Tibial artery (tissue), 4 donors: ENCODE measurements around the gene VPS13C.

Experiments
- DNase-seq, 2 donors: peaks; one replicate each; pipeline ENCODE4 v3.0.0-alpha.2; 2019
- H3K27ac ChIP-seq, 2 donors: fragments of 200-600 bp; sonication (generic) in 1 of 2; 1 replicate in 1 of 2; 2 replicates in 1 of 2; pipeline ENCODE4 v1.5.1; 2018 to 2019; ENCODE audit warnings: mild to moderate bottlenecking in 1 of 2
- H3K27me3 ChIP-seq, 2 donors: fragments of 200-600 bp; sonication (generic) in 1 of 2; one replicate each; pipeline versions ENCODE4 v1.5.1 to v1.6.0; 2016 to 2019
- H3K36me3 ChIP-seq, 3 donors: fragments of 200-600 bp; sonication (generic) in 2 of 3; one replicate each; pipeline ENCODE4 v1.5.1; 2016 to 2019; ENCODE audit warnings: mild to moderate bottlenecking in 2 of 3
- H3K4me1 ChIP-seq, 4 donors: fragments of 200-600 bp; sonication (generic) in 2 of 4; 1 replicate in 3 of 4; 2 replicates in 1 of 4; pipeline ENCODE4 v1.5.1; 2016 to 2019
- H3K4me3 ChIP-seq, 2 donors: fragments of 200-600 bp; sonication (generic) in 1 of 2; 1 replicate in 1 of 2; 2 replicates in 1 of 2; pipeline ENCODE4 v1.5.1; 2018 to 2019; ENCODE audit warnings: mild to moderate bottlenecking in 2 of 2
- H3K9me3 ChIP-seq, 3 donors: fragments of 200-600 bp; sonication (generic) in 1 of 3; one replicate each; pipeline ENCODE4 v1.5.1; 2016 to 2019
- CTCF ChIP-seq, 2 experiments: fragments of 200-600 bp in 1 of 2; fragments of 450-650 bp in 1 of 2; IDR thresholded peaks; one replicate each; pipeline ENCODE4 v1.5.1; 2017 to 2019; ENCODE audit warnings: antibody characterized with exemption in 2 of 2, mild to moderate bottlenecking in 1 of 2, moderate library complexity in 1 of 2
- intact Hi-C: fragments of 100-400 bp; cut with DNase I; formaldehyde crosslinking; loops from one replicate; pipeline ENCODE4 v1.15.0; 2023; ENCODE audit warnings: low total_unique reads

The VPS13C gene

GRCh38 chr15:61824291-61824690, 236.0 kb downstream of the VPS13C start:
- no peak for TF ChIP-seq CTCF (IDR thresholded peaks at IDR 0.05)
- no peak overlapping the region for H3K27ac ChIP-seq
- no peaks in the 10 kb centered on the region for H3K4me1 ChIP-seq
- H3K27me3 ChIP-seq, result peaks cover 0 to 3% of the 10 kb centered on the region in 2 donors
- H3K4me3 ChIP-seq, result no peak overlapping the region
- no peak for DNase-seq
- H3K9me3 ChIP-seq, result no peaks in the 10 kb centered on the region
- no peaks in the 10 kb centered on the region for H3K36me3 ChIP-seq
- intact Hi-C loops, result no loop called here

GRCh38 chr15:61822511-61822910, 237.7 kb downstream of the VPS13C start:
- intact Hi-C loops, result no loop called here
- no peaks in the 10 kb centered on the region for H3K9me3 ChIP-seq
- DNase-seq, result no peak
- H3K27ac ChIP-seq, result no peak overlapping the region
- H3K4me1 ChIP-seq, result no peaks in the 10 kb centered on the region
- peaks cover 0 to 10% of the 10 kb centered on the region in 2 donors for H3K27me3 ChIP-seq
- no peaks in the 10 kb centered on the region for H3K36me3 ChIP-seq
- TF ChIP-seq CTCF (IDR thresholded peaks at IDR 0.05), result no peak
- no peak overlapping the region for H3K4me3 ChIP-seq

GRCh38 chr15:61820951-61821350, 239.3 kb downstream of the VPS13C start:
- TF ChIP-seq CTCF (IDR thresholded peaks at IDR 0.05), result no peak
- H3K27ac ChIP-seq, result no peak overlapping the region
- intact Hi-C loops, result no loop called here
- no peaks in the 10 kb centered on the region for H3K9me3 ChIP-seq
- no peaks in the 10 kb centered on the region for H3K4me1 ChIP-seq
- H3K4me3 ChIP-seq, result no peak overlapping the region
- DNase-seq, result no peak
- peaks cover 0 to 17% of the 10 kb centered on the region in 2 donors for H3K27me3 ChIP-seq
- no peaks in the 10 kb centered on the region for H3K36me3 ChIP-seq

GRCh38 chr15:61820212-61820611, 240.0 kb downstream of the VPS13C start:
- intact Hi-C loops, result no loop called here
- no peak overlapping the region for H3K27ac ChIP-seq
- TF ChIP-seq CTCF (IDR thresholded peaks at IDR 0.05), result no peak
- H3K9me3 ChIP-seq, result no peaks in the 10 kb centered on the region
- H3K4me1 ChIP-seq, result no peaks in the 10 kb centered on the region
- peaks cover 0 to 22% of the 10 kb centered on the region in 2 donors for H3K27me3 ChIP-seq
- no peaks in the 10 kb centered on the region for H3K36me3 ChIP-seq
- DNase-seq, result no peak
- no peak overlapping the region for H3K4me3 ChIP-seq

GRCh38 chr15:61819386-61819785, 240.9 kb downstream of the VPS13C start:
- DNase-seq, result no peak

More at GRCh38 chr15:61819386-61819785, 240.9 kb downstream of the VPS13C start:
- Histone ChIP-seq H3K4me1 (no peaks in the 10 kb centered on the region), H3K4me3 (no peak overlapping the region), H3K27me3 (peaks cover 0 to 27% of the 10 kb centered on the region in 2 donors), H3K36me3 (no peaks in the 10 kb centered on the region), H3K27ac (no peak overlapping the region), H3K9me3 (no peaks in the 10 kb centered on the region)
- TF ChIP-seq CTCF (IDR thresholded peaks at IDR 0.05), result no peak
- intact Hi-C loops, result no loop called here
